Natural killer cell (primary cell): ENCODE results near the gene KRTAP9-9. TPM values are rescaled to one million over a fixed set of nuclear protein-coding genes. Genes with fewer than 3 reads are reported as not detected.
A peak's percentile ranks its signal among the peaks of the same experiment; 100 is the strongest.
"Not testable (repeated sequence)": the region's sequence is repeated elsewhere in the genome, so short reads cannot be mapped to it uniquely, and the experiment has no call there.

ENCODE experiments used
- ATAC-seq, 3 donors: fragments of 150-1000 bp in 2 of 3; fragments of 200-7000 bp in 1 of 3; cut with Tn5 transposase; 1 replicate in 1 of 3; 2 replicates in 2 of 3; pipeline ENCODE4 v1.10.0; 2021; ENCODE audit warnings: mild to moderate bottlenecking in 2 of 3, moderate library complexity in 2 of 3
- DNase-seq, 2 donors: peaks; one replicate each; pipeline versions ENCODE4 v3.0.0 to v3.0.0-alpha.2; 2013 to 2021; ENCODE audit warnings: mixed read lengths in 1 of 2
- H3K27ac ChIP-seq: one replicate; pipeline ENCODE4 v1.5.1; 2013; ENCODE audit warnings: mild to moderate bottlenecking, low read length
- H3K27me3 ChIP-seq: one replicate; pipeline ENCODE4 v1.6.1; 2013; ENCODE audit warnings: low read length; ENCODE audit not compliant: control insufficient read depth, insufficient read depth
- H3K36me3 ChIP-seq: one replicate; pipeline ENCODE4 v1.6.1; 2013; ENCODE audit warnings: low read length; ENCODE audit not compliant: control insufficient read depth, insufficient read depth
- H3K4me1 ChIP-seq: one replicate; pipeline ENCODE4 v1.6.1; 2013; ENCODE audit warnings: low read length; ENCODE audit not compliant: control insufficient read depth, insufficient read depth
- H3K4me3 ChIP-seq: one replicate; pipeline ENCODE4 v1.5.1; 2013; ENCODE audit warnings: low read length
- H3K9me3 ChIP-seq: one replicate; pipeline ENCODE4 v1.6.1; 2013; ENCODE audit warnings: low read length; ENCODE audit not compliant: control insufficient read depth, insufficient read depth
- H3K27ac Mint-ChIP-seq, 2 donors: one replicate each; pipeline ENCODE4 v1.8.0; 2022; ENCODE audit warnings: mild to moderate bottlenecking in 2 of 2, mixed read lengths in 2 of 2, moderate library complexity in 1 of 2
- H3K27me3 Mint-ChIP-seq, 2 donors: one replicate each; pipeline ENCODE4 v1.8.0; 2022; ENCODE audit warnings: low read depth in 2 of 2, mixed read lengths in 2 of 2
- H3K36me3 Mint-ChIP-seq: one replicate; pipeline ENCODE4 v1.8.0; 2022; ENCODE audit warnings: mixed read lengths
- H3K4me1 Mint-ChIP-seq, 2 donors: one replicate each; pipeline ENCODE4 v1.8.0; 2022; ENCODE audit warnings: mixed read lengths in 2 of 2
- H3K4me3 Mint-ChIP-seq: one replicate; pipeline ENCODE4 v1.8.0; 2022; ENCODE audit warnings: mild to moderate bottlenecking, moderate library complexity, mixed read lengths
- H3K9me3 Mint-ChIP-seq, 2 donors: one replicate each; pipeline ENCODE4 v1.8.0; 2022; ENCODE audit warnings: mixed read lengths in 2 of 2
- WGBS: methylation state at CpG from one replicate; pipeline ENCODE4 v1.1.7; 2013; ENCODE audit warnings: missing lambda C conversion rate; ENCODE audit not compliant: insufficient coverage; 5-methylcytosine and 5-hydroxymethylcytosine counted together
- intact Hi-C: fragments of 100-400 bp; cut with micrococcal nuclease; formaldehyde crosslinking; loops from one replicate; pipeline ENCODE4 v1.14.2; 2022
- total RNA-seq, 4 donors: library from RNA; stranded (reverse); fragments of 120-200 nt in 1 of 4; gene quantifications; one replicate each; pipeline versions ENCODE4 v1.2.3 to v1.2.4, GENCODE V29; 2013 to 2022
- TF ChIP-seq, protein P1 (sequence below): fragments of 200-600 bp; IDR thresholded peaks from one replicate; pipeline ENCODE4 v1.8.0; 2022; ENCODE audit warnings: antibody characterized with exemption

The KRTAP9-9 gene
- total RNA-seq, 3 donors from 2014 or later (not counting 1 experiment from before 2014, with no cell fraction given), result not detected

DNA sequence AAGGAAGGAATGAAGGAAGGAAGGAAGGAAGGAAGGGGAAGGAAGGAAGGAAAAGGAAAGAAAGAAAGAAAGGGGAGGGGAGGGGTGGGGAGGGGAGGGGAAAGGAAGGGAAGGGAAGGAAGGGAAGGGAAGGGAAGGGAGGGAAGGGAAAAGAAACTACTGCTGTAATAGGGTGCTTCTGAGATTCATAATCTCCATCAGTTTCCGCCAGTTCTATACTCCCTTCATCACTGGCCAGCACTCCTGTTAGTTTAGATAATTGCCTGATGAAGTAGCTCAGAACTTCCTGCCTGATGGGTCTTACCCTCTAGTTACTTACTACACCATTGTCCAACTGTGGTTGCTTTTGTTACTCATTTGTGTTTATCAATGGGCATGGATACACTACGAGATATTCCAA lies 8.0 kb downstream of the KRTAP9-9 start:
- WGBS, result 74% methylated on average over 2 of the region's 2 CpGs
- H3K4me1 Mint-ChIP-seq, result no peaks in the 10 kb centered on the region
- Histone ChIP-seq H3K9me3 (no peaks in the 10 kb centered on the region), H3K36me3 (no peaks in the 10 kb centered on the region), H3K27me3 (peaks cover 5% of the 10 kb centered on the region), H3K27ac (no peak overlapping the region), H3K4me1 (no peaks in the 10 kb centered on the region), H3K4me3 (no peak overlapping the region)
- H3K9me3 Mint-ChIP-seq, result no peaks in the 10 kb centered on the region
- no peak for ATAC-seq
- intact Hi-C loops, result no loop called here
- peaks cover 38 to 60% of the 10 kb centered on the region in 2 donors for H3K27me3 Mint-ChIP-seq
- no peaks in the 10 kb centered on the region for H3K36me3 Mint-ChIP-seq
- TF ChIP-seq, protein P1, sequence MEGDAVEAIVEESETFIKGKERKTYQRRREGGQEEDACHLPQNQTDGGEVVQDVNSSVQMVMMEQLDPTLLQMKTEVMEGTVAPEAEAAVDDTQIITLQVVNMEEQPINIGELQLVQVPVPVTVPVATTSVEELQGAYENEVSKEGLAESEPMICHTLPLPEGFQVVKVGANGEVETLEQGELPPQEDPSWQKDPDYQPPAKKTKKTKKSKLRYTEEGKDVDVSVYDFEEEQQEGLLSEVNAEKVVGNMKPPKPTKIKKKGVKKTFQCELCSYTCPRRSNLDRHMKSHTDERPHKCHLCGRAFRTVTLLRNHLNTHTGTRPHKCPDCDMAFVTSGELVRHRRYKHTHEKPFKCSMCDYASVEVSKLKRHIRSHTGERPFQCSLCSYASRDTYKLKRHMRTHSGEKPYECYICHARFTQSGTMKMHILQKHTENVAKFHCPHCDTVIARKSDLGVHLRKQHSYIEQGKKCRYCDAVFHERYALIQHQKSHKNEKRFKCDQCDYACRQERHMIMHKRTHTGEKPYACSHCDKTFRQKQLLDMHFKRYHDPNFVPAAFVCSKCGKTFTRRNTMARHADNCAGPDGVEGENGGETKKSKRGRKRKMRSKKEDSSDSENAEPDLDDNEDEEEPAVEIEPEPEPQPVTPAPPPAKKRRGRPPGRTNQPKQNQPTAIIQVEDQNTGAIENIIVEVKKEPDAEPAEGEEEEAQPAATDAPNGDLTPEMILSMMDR, result no peak
- no peak overlapping the region for H3K27ac Mint-ChIP-seq
- no peak overlapping the region for H3K4me3 Mint-ChIP-seq
- no peak for DNase-seq

DNA sequence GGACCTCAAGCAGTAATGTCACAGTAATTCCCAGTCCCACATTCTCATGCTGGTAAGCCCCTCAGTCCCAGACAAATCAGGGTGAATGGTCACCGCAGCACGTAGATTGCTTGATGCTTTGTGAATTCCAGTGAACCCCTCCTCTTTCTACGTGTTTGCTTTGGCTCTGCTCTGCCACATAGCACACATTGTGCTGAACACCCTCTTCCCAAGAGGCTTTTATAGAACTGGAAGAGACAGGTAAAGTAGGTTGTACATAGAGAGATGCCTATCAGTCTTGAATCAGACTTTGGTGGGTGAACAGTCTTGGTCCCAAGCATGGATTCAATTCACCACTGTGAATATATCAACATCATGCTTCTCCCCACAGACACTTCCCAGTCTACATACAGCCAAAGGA lies 9.4 kb downstream of the KRTAP9-9 start:
- DNase-seq (peak in 1 of 2 donors; percentile 1), ATAC-seq (no peak)
- TF ChIP-seq, protein P1, result no peak
- Mint-ChIP-seq H3K9me3 (no peaks in the 10 kb centered on the region), H3K4me1 (no peaks in the 10 kb centered on the region), H3K27me3 (peaks cover 45 to 47% of the 10 kb centered on the region in 2 donors), H3K4me3 (no peak overlapping the region), H3K27ac (no peak overlapping the region), H3K36me3 (no peaks in the 10 kb centered on the region)
- Histone ChIP-seq H3K27ac (no peak overlapping the region), H3K4me3 (no peak overlapping the region), H3K9me3 (no peaks in the 10 kb centered on the region), H3K36me3 (no peaks in the 10 kb centered on the region), H3K27me3 (peaks cover 2% of the 10 kb centered on the region), H3K4me1 (no peaks in the 10 kb centered on the region)
- intact Hi-C loops, result loop anchor here (1.0 kb wide), 1 partner anchor 12 kb away; no protein-coding TSS in a partner anchor
- 91% methylated on average over 2 of the region's 3 CpGs for WGBS

DNA sequence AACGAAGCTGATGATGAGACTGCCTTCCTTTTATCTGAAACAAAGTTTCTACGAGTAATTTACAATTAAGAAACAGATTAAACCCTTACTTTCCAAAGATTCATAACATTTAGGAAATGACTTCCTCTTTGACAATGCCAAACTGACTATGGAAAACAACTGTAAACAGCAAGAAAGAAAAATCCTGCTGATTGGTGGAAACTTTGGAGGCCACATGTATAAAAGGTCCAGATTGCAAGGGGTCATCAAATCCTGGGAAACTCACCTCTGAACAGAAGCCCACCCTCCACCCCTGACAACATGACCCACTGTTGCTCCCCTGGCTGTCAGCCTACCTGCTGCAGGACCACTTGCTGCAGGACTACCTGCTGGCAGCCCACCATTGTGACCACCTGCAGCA lies 9.9 kb downstream of the KRTAP9-9 start, which contains the start of gene KRTAP9-6:
Gene KRTAP9-6 (plus strand): TSS at position 301 of the 400 bp plus-strand sequence. CDS start 0 bp downstream, at position 301.
- H3K27ac Mint-ChIP-seq, result no peak within 1 kb of the TSS
- Histone ChIP-seq H3K4me3 (no peak within 1 kb of the TSS), H3K36me3 (no peaks in the 10 kb centered on the region), H3K27ac (no peak within 1 kb of the TSS), H3K4me1 (no peaks in the 10 kb centered on the region), H3K27me3 (peaks cover 2% of the 10 kb centered on the region), H3K9me3 (no peaks in the 10 kb centered on the region)
- intact Hi-C loops, result no loop called here
- DNase-seq, result peak in 1 of 2 donors; percentile 1
- WGBS, result 60% methylated on average over 2 of the region's 2 CpGs
- TF ChIP-seq, protein P1, result no peak
- no peak for ATAC-seq
- H3K27me3 Mint-ChIP-seq, result peaks cover 44 to 45% of the 10 kb centered on the region in 2 donors
- no peak within 1 kb of the TSS for H3K4me3 Mint-ChIP-seq
- no peaks in the 10 kb centered on the region for H3K9me3 Mint-ChIP-seq
- no peaks in the 10 kb centered on the region for H3K4me1 Mint-ChIP-seq
- no peaks in the 10 kb centered on the region for H3K36me3 Mint-ChIP-seq

DNA sequence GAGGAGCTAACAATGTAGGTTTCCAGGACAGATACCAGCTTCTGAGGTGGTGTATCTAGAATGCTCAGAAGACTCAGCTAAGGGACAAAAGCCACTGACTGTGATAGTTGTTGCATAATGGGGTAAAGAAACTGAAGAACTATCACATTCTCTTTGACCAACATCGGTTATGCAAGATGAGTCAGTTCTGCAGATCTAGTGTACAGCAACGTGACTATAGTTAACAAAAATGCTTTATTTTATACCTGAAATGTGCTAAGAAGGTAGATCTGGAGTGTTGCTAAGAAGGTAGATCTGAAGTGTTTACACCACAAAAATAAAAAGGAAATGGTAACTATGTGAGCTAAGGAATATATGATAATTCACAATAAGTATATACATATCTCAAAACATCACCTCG lies 12.5 kb downstream of the KRTAP9-9 start:
- H3K36me3 ChIP-seq, result no peaks in the 10 kb centered on the region
- no peaks in the 10 kb centered on the region for H3K9me3 Mint-ChIP-seq

DNA sequence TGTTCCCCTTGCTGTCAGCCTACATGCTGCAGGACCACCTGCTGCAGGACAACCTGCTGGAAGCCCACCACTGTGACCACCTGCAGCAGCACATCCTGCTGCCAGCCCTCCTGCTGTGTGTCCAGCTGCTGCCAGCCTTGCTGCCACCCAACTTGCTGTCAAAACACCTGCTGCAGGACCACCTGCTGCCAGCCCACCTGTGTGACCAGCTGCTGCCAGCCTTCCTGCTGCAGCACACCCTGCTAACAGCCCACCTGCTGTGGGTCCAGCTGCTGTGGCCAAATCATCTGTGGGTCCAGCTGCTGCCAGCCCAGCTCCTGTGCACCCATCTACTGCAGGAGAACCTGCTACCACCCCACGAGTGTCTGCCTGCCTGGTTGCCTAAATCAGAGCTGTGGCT lies 16.1 kb downstream of the KRTAP9-9 start:
- H3K27ac Mint-ChIP-seq, H3K27ac ChIP-seq, H3K4me3 Mint-ChIP-seq, DNase-seq, H3K4me1 ChIP-seq, ATAC-seq, H3K27me3 ChIP-seq, H3K9me3 Mint-ChIP-seq, H3K4me1 Mint-ChIP-seq, H3K9me3 ChIP-seq, intact Hi-C loops, H3K36me3 ChIP-seq, H3K4me3 ChIP-seq, H3K36me3 Mint-ChIP-seq: not testable (repeated sequence)
- WGBS, result 53% methylated on average over 1 of the region's 1 CpG
- H3K27me3 Mint-ChIP-seq, result peaks cover 7 to 26% of the 10 kb centered on the region in 2 donors

More for the DNA sequence above, 12.5 kb downstream of the KRTAP9-9 start:
- DNase-seq (no peak), ATAC-seq (no peak)
- H3K27me3 Mint-ChIP-seq, result peaks cover 22 to 34% of the 10 kb centered on the region in 2 donors
- H3K27ac Mint-ChIP-seq, result no peak overlapping the region
- intact Hi-C loops, result no loop called here
- Histone ChIP-seq H3K27me3 (peaks cover 2% of the 10 kb centered on the region), H3K9me3 (no peaks in the 10 kb centered on the region), H3K27ac (no peak overlapping the region), H3K4me1 (no peaks in the 10 kb centered on the region), H3K4me3 (no peak overlapping the region)
- H3K4me1 Mint-ChIP-seq, result no peaks in the 10 kb centered on the region
- TF ChIP-seq, protein P1, result no peak
- H3K36me3 Mint-ChIP-seq, result no peaks in the 10 kb centered on the region
- WGBS, result no CpG with 5 or more reads among the region's 3 CpGs
- H3K4me3 Mint-ChIP-seq, result no peak overlapping the region
